Osteocyte (in vitro differentiated cells): ENCODE data around the gene STAP2. TPM values are rescaled to one million over a fixed set of nuclear protein-coding genes. Genes with fewer than 3 reads are reported as not detected.

Experiments used
- DNase-seq: peaks from one replicate; pipeline ENCODE4 v3.0.0; 2021; ENCODE audit warnings: mixed read lengths; ENCODE audit not compliant: unreplicated experiment; ENCODE audit errors: extremely low spot score
- H3K27ac Mint-ChIP-seq: one replicate; pipeline ENCODE4 v1.8.0; 2021; ENCODE audit warnings: mild to moderate bottlenecking, mixed read lengths; ENCODE audit not compliant: unreplicated experiment
- H3K27me3 Mint-ChIP-seq: one replicate; pipeline ENCODE4 v1.8.0; 2021; ENCODE audit warnings: mixed read lengths; ENCODE audit not compliant: unreplicated experiment
- H3K36me3 Mint-ChIP-seq: one replicate; pipeline ENCODE4 v1.8.0; 2021; ENCODE audit warnings: mixed read lengths; ENCODE audit not compliant: unreplicated experiment
- H3K4me1 Mint-ChIP-seq: one replicate; pipeline ENCODE4 v1.8.0; 2021; ENCODE audit warnings: mixed read lengths; ENCODE audit not compliant: unreplicated experiment
- H3K4me3 Mint-ChIP-seq: one replicate; pipeline ENCODE4 v1.8.0; 2021; ENCODE audit warnings: mild to moderate bottlenecking, moderate library complexity, mixed read lengths; ENCODE audit not compliant: unreplicated experiment
- H3K9me3 Mint-ChIP-seq: one replicate; pipeline ENCODE4 v1.8.0; 2021; ENCODE audit warnings: mixed read lengths; ENCODE audit not compliant: unreplicated experiment
- CTCF ChIP-seq: fragments of 200-600 bp; sonication (generic); IDR thresholded peaks from 2 replicates; pipeline ENCODE4 v1.5.0; 2021; ENCODE audit warnings: antibody characterized with exemption, mild to moderate bottlenecking, moderate library complexity
- total RNA-seq: library from RNA; stranded (reverse); gene quantifications from 2 replicates; pipeline ENCODE4 v1.2.1, GENCODE V29; 2021

Gene STAP2
- total RNA-seq, 1 donor from 2014 or later, result 2.7 TPM

DNA sequence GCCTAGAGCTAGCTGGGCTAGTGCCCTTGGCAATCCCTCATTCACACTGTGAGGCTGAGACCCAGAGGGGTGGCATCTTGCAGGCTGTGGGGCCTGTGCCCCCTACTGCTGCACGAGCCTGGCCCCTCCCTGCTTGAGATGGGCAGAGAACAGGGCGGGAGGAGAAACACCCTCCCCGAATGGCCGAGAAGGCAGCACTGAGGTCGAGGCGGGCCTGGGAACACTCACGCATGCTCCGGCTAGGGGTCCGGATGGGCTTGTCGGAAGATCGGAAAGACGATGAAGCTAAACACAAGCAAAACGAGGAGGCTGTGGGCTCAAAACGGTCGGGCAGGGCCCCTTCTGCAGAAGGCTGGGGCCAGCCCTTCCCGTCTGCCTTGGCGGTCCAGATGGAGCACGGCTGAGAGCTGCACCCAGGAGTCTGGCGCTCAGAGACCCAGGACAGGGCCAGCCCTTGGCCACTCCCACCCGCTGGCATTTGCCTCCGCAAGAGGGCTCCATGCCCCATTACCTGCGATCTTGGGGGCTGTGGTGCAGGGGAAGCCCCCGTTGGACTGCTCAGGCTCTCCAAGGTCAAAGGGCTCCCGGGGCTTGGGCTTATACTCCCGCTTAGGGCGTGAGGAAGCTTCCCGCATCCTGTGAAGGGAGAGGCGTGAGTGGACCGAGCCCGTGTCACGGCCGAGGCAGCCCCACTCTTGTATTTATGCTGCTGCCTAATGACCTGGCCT, 23.6 kb upstream of the STAP2 start:
- Mint-ChIP-seq H3K4me1 (peaks cover 8% of the 10 kb centered on the region), H3K36me3 (peaks cover 14% of the 10 kb centered on the region), H3K27me3 (no peaks in the 10 kb centered on the region), H3K4me3 (no peak overlapping the region), H3K27ac (no peak overlapping the region), H3K9me3 (no peaks in the 10 kb centered on the region)
- TF ChIP-seq CTCF, result no peak
- no peak for DNase-seq

GRCh38 chr19:4361152-4362046, 22.8 kb upstream of the STAP2 start:
- no peak for TF ChIP-seq CTCF
- DNase-seq, result no peak
- H3K4me1 Mint-ChIP-seq, result peaks cover 8% of the 10 kb centered on the region

GRCh38 chr19:4360641-4361151, 22.1 kb upstream of the STAP2 start:
- TF ChIP-seq CTCF, result no peak
- peak overlapping the region; percentile 10 for H3K27ac Mint-ChIP-seq
- no peak overlapping the region for H3K4me3 Mint-ChIP-seq
- peaks cover 8% of the 10 kb centered on the region for H3K4me1 Mint-ChIP-seq
- peaks cover 12% of the 10 kb centered on the region for H3K36me3 Mint-ChIP-seq
- no peak for DNase-seq
- H3K27me3 Mint-ChIP-seq, result no peaks in the 10 kb centered on the region
- no peaks in the 10 kb centered on the region for H3K9me3 Mint-ChIP-seq

More at GRCh38 chr19:4361152-4362046, 22.8 kb upstream of the STAP2 start:
- peaks cover 12% of the 10 kb centered on the region for H3K36me3 Mint-ChIP-seq
- no peaks in the 10 kb centered on the region for H3K27me3 Mint-ChIP-seq
- no peaks in the 10 kb centered on the region for H3K9me3 Mint-ChIP-seq
- H3K4me3 Mint-ChIP-seq, result no peak overlapping the region
- H3K27ac Mint-ChIP-seq, result no peak overlapping the region

- TF ChIP-seq CTCF, result no peak
- H3K27ac Mint-ChIP-seq, result no peak overlapping the region
- peak; percentile 81 for DNase-seq
- no peak overlapping the region for H3K4me3 Mint-ChIP-seq
- H3K9me3 Mint-ChIP-seq, result no peaks in the 10 kb centered on the region
- H3K36me3 Mint-ChIP-seq, result peaks cover 12% of the 10 kb centered on the region
- no peaks in the 10 kb centered on the region for H3K27me3 Mint-ChIP-seq
- peaks cover 8% of the 10 kb centered on the region for H3K4me1 Mint-ChIP-seq
Measured at GRCh38 chr19:4360081-4360569, 21.5 kb upstream of the STAP2 start.

DNA sequence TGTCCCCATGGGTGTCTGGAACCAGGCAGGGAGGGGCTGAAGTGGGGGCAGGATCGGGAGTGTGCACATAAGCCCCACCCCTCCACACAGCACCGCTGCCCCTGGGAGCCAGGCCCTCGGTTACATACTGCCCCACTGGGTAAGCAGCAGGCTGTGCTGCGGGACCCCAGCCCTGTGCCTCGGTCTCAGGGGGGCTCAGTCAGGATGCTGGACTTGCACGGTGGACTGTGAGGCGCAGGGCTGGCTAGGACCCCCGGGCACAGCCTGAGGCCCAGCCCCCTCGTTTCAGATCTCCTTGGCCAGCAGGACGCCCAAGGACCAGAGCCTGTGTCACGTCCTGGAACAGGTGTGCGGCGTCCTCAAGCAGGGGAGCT, 21.0 kb upstream of the STAP2 start:
- no peaks in the 10 kb centered on the region for H3K9me3 Mint-ChIP-seq
- TF ChIP-seq CTCF, result no peak
- H3K4me3 Mint-ChIP-seq, result no peak overlapping the region
- H3K4me1 Mint-ChIP-seq, result peaks cover 8% of the 10 kb centered on the region
- no peak overlapping the region for H3K27ac Mint-ChIP-seq
- H3K27me3 Mint-ChIP-seq, result no peaks in the 10 kb centered on the region
- H3K36me3 Mint-ChIP-seq, result peaks cover 12% of the 10 kb centered on the region
- DNase-seq, result peak; percentile 82
